Tibial nerve (tissue), 4 donors: Measurements from ENCODE around the gene KRT9. TPM values are rescaled to one million over a fixed set of nuclear protein-coding genes. Genes with fewer than 3 reads are reported as not detected.
"Not testable (repeated sequence)": the region's sequence is repeated elsewhere in the genome, so short reads cannot be mapped to it uniquely, and the experiment has no call there.

Experiments used
- DNase-seq, 2 donors: peaks; one replicate each; pipeline ENCODE4 v3.0.0-alpha.2; 2019; ENCODE audit warnings: low spot score in 2 of 2
- H3K27ac ChIP-seq, 4 donors: fragments of 200-600 bp; sonication (generic) in 3 of 4; one replicate each; pipeline ENCODE4 v1.5.1; 2017 to 2019; ENCODE audit warnings: mild to moderate bottlenecking in 1 of 4
- H3K27me3 ChIP-seq, 2 donors: fragments of 200-600 bp; sonication (generic) in 1 of 2; one replicate each; pipeline versions ENCODE4 v1.5.1 to v1.6.0; 2017 to 2019
- H3K36me3 ChIP-seq, 3 donors: fragments of 200-600 bp; sonication (generic); one replicate each; pipeline ENCODE4 v1.5.1; 2018 to 2019
- H3K4me1 ChIP-seq, 4 donors: fragments of 200-600 bp; sonication (generic) in 3 of 4; one replicate each; pipeline ENCODE4 v1.5.1; 2017 to 2019
- H3K4me3 ChIP-seq, 4 donors: fragments of 200-600 bp; sonication (generic) in 3 of 4; one replicate each; pipeline ENCODE4 v1.5.1; 2017 to 2019; ENCODE audit warnings: mild to moderate bottlenecking in 1 of 4, moderate library complexity in 1 of 4
- H3K9me3 ChIP-seq, 4 donors: fragments of 200-600 bp; sonication (generic) in 3 of 4; one replicate each; pipeline ENCODE4 v1.5.1; 2017 to 2019
- EP300 ChIP-seq, 2 donors: sonication (generic); formaldehyde crosslinking; IDR thresholded peaks; one replicate each; pipeline ENCODE4 v1.6.1; 2017; ENCODE audit warnings: antibody characterized with exemption in 2 of 2, mild to moderate bottlenecking in 1 of 2
- POLR2A ChIP-seq, 2 donors: fragments of 450-650 bp; IDR thresholded peaks; one replicate each; pipeline ENCODE4 v1.6.1; 2017; ENCODE audit warnings: antibody characterized with exemption in 2 of 2, mild to moderate bottlenecking in 2 of 2, moderate library complexity in 2 of 2
- WGBS, 2 donors: methylation state at CpG; one replicate each; pipeline ENCODE4 v1.1.5; 2018; 5-methylcytosine and 5-hydroxymethylcytosine counted together
- total RNA-seq, 4 donors: library from RNA; depleted of rRNA; stranded (reverse); fragments of >200 nt; gene quantifications; one replicate each; pipeline ENCODE4 v1.1.0, GENCODE V29; 2016
- TF ChIP-seq, protein P1 (sequence below), 5 experiments: fragments of 200-600 bp in 3 of 5; fragments of 450-650 bp in 2 of 5; sonication (generic) in 3 of 5; IDR thresholded peaks; one replicate each; pipeline ENCODE4 v1.5.1; 2016 to 2019; ENCODE audit warnings: antibody characterized with exemption in 5 of 5, mild to moderate bottlenecking in 3 of 5, moderate library complexity in 2 of 5

The KRT9 gene
- total RNA-seq, 4 donors from 2014 or later, result not detected

GRCh38 chr17:41586863-41587495, 15.1 kb upstream of the KRT9 start, which contains the start of gene KRT14:
Gene KRT14, minus strand, starts transcription at chr17:41586895. Its CDS starts 61 bp downstream, at chr17:41586834.
- no peak for DNase-seq
- Histone ChIP-seq H3K27me3 (no peaks in the 10 kb centered on the region), H3K9me3 (no peaks in the 10 kb centered on the region), H3K4me3 (no peak within 1 kb of the TSS), H3K27ac (no peak within 1 kb of the TSS), H3K4me1 (peaks cover 0 to 8% (median 0%) of the 10 kb centered on the region in 4 donors), H3K36me3 (no peaks in the 10 kb centered on the region)
- 74 to 81% methylated on average over 13 to 15 of the region's 15 CpGs for WGBS, 2 donors
- TF ChIP-seq POLR2A (IDR thresholded peaks at IDR 0.05) (no peak), EP300 (IDR thresholded peaks at IDR 0.05) (no peak)
- TF ChIP-seq, protein P1, sequence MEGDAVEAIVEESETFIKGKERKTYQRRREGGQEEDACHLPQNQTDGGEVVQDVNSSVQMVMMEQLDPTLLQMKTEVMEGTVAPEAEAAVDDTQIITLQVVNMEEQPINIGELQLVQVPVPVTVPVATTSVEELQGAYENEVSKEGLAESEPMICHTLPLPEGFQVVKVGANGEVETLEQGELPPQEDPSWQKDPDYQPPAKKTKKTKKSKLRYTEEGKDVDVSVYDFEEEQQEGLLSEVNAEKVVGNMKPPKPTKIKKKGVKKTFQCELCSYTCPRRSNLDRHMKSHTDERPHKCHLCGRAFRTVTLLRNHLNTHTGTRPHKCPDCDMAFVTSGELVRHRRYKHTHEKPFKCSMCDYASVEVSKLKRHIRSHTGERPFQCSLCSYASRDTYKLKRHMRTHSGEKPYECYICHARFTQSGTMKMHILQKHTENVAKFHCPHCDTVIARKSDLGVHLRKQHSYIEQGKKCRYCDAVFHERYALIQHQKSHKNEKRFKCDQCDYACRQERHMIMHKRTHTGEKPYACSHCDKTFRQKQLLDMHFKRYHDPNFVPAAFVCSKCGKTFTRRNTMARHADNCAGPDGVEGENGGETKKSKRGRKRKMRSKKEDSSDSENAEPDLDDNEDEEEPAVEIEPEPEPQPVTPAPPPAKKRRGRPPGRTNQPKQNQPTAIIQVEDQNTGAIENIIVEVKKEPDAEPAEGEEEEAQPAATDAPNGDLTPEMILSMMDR (IDR thresholded peaks at IDR 0.05), result no peak

DNA sequence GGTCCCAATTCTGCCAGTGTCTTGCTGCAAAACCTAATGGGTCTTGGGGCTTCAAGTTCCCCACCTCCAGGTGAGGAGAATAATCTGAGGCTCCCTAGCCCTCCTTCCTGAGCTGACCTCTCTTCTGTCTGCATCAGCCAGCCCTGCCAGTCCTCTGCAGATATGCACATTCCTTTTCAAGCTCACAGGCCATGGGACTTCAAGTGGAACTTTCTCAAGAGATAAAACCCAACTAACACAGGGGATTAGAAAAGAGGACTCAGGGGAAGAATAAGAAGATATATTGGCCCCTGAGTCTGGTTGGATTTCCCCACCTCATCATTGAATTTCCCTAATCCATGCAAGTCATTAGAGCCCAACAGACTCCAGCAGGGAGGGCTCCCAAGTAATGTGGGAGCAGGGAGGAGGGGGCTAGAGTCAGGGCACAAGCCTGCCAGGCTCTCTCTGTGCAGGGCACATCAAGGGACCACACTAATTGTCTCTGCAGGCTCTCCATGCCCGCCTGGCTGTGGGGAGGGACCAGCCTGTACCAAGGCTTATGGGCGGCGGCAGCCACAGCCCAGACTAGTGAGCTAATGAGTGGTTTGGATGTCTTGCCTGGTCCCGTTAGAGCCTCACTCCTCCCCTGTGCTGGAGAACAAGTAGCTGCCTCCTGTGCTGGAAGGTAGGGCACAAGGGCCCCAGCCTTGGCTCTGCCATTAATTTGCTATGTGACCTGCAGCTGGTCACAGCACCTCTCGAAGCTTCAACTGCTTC, 13.6 kb upstream of the KRT9 start:
- WGBS, 2 donors, result 89 to 90% methylated on average over 4 to 5 of the region's 5 CpGs
- H3K4me1 ChIP-seq, result peaks cover 0 to 8% (median 0%) of the 10 kb centered on the region in 4 donors

DNA sequence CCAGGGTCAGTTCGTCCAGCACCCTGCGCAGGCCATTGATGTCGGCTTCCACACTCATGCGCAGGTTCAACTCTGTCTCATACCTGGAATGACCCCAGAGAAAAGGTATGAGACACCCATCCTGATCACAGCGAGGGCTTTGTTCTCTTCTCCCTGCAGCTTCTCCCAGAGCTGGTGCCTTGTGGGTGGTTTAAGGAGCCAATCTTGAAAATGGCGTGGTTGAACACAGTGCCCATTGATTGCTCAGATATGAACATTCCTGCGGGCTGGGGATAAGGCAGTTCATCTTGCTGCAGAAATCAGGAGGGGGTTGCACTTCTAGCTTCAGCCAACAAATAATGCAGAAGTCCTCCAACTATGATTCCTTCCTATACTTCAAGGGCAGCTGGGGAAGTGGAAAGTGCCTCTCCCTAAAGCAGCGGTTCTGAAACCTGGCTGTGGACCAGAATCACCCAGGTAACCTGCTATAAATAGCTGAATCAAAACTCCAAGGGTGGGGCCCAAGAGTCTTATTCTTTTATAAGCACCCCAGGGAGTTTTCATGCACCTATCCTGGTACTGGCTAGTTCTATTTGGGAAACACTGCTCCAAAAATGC, 12.6 kb upstream of the KRT9 start:
- 51 to 87% methylated on average over 8 of the region's 8 CpGs for WGBS, 2 donors
- DNase-seq, H3K27me3 ChIP-seq, H3K9me3 ChIP-seq, H3K4me1 ChIP-seq, H3K4me3 ChIP-seq, H3K36me3 ChIP-seq: not testable (repeated sequence)
- H3K27ac ChIP-seq, result peak overlapping the region in 1 of 4 donors; percentile 24

More for the DNA sequence above, 13.6 kb upstream of the KRT9 start:
- Histone ChIP-seq H3K9me3 (no peaks in the 10 kb centered on the region), H3K36me3 (no peaks in the 10 kb centered on the region), H3K27me3 (no peaks in the 10 kb centered on the region), H3K4me3 (no peak overlapping the region), H3K27ac (no peak overlapping the region)
- DNase-seq, result no peak
- TF ChIP-seq, protein P1 (IDR thresholded peaks at IDR 0.05), result no peak
- no peak for TF ChIP-seq POLR2A (IDR thresholded peaks at IDR 0.05)
- TF ChIP-seq EP300 (IDR thresholded peaks at IDR 0.05), result no peak

- Histone ChIP-seq H3K9me3 (no peaks in the 10 kb centered on the region), H3K4me3 (no peak overlapping the region), H3K36me3 (no peaks in the 10 kb centered on the region), H3K27me3 (no peaks in the 10 kb centered on the region), H3K27ac (peak overlapping the region in 1 of 4 donors; percentile 24), H3K4me1 (peaks cover 0 to 8% (median 0%) of the 10 kb centered on the region in 4 donors)
- DNase-seq, result no peak
- TF ChIP-seq POLR2A (IDR thresholded peaks at IDR 0.05) (no peak), EP300 (IDR thresholded peaks at IDR 0.05) (no peak)
- 83% methylated on average over 31 to 33 of the region's 33 CpGs for WGBS, 2 donors
These were observed 11.6 kb upstream of the KRT9 start for GRCh38 chr17:41583137-41584127.

DNA sequence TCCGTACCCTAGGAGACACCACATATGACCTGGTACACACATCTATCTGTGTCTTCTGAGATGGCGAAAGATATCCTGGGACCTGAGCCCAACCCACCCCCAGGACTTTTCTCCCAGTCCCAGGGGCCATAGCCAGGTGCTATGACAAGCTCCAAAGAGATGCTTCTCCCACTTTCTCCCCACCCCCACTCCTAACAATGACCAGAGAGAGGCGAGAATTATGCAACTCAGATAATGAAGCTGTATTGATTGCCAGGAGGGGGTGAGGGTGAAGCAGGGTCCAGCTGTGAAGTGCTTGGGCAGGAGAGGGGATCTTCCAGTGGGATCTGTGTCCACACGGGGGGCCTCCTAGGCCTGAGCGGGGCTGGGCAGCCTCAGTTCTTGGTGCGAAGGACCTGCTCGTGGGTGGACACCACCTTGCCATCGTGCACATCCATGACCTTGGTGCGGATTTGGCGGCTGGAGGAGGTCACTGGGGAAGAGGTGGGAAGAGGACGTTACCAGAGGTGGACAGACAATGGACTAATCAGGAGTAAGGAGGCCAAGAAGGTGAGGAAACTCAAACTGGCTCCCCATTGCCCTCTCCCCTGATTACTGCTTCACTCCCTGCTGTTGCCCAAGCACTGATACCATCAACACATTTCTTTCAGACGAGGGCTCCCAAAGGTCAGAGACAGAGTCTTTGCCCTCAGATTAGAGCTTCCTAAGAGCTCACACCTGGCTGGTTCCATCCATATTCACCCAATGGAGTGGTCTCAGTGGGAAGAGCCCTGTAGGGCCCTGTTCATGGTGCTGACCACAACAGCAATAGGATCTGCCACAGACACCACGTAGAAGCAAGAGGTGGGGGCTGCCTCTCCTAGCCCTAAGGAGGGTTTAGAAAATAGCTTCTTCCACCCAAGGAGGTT, 10.5 kb upstream of the KRT9 start:
- DNase-seq, result not testable (repeated sequence)

More for the DNA sequence above, 10.5 kb upstream of the KRT9 start:
- H3K9me3 ChIP-seq, H3K4me1 ChIP-seq, H3K27me3 ChIP-seq, H3K36me3 ChIP-seq, H3K4me3 ChIP-seq, H3K27ac ChIP-seq: not testable (repeated sequence)
- WGBS, 2 donors, result 92 to 93% methylated on average over 12 to 13 of the region's 13 CpGs
